ENCODE measurements around the gene KCNAB3. TPM values are rescaled to one million over a fixed set of nuclear protein-coding genes. Genes with fewer than 3 reads are reported as not detected.

The KCNAB3 gene
- total RNA-seq = under 0.01 and 0.29 TPM in 2 replicates

DNA sequence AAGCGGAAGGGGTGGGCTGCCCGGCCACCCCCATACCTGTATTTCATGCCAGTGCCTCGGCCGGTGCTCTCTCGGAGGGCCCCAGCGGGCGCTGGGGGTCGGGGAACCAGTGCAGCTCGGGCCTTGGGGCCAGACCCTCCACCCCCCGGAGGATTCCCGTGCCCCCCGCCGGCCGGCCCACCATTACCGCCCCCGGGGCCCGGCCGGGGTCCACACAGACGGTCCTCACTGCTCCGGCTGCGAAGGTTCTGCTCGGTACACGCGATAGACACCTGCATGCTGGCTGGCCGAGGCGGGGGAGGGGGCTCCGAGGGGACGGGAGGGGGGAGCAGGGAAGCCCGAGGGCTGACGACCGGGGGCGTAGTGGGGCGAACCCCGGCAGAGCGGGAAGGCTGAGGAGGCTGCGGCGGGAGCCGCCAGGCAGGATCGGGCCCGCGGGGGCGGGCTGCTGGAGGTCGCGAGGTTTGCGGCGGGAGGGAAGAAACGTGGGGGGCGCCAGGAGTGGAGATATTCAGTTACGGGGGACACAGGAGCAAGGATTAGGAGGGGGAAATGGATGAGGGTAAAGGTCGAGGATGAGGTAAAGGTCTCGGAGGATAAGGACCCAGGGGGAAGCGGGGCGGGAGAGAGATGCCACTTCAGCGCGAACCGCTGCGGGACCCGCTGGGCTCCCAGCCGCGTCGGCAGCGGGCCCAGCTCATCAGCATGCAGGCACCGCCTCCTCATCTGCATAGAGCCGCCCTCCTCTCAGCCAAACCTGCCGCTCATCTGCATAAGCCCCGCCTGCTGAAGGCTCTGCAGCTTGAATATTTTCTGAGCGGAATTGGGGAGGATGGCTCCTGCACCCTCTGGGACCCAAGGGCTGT, at the start of gene KCNAB3:
TSS of gene KCNAB3 (minus strand) at position 699 of the 866 bp plus-strand sequence. CDS start at position 278, 421 bp downstream.
- TF ChIP-seq, protein P1, sequence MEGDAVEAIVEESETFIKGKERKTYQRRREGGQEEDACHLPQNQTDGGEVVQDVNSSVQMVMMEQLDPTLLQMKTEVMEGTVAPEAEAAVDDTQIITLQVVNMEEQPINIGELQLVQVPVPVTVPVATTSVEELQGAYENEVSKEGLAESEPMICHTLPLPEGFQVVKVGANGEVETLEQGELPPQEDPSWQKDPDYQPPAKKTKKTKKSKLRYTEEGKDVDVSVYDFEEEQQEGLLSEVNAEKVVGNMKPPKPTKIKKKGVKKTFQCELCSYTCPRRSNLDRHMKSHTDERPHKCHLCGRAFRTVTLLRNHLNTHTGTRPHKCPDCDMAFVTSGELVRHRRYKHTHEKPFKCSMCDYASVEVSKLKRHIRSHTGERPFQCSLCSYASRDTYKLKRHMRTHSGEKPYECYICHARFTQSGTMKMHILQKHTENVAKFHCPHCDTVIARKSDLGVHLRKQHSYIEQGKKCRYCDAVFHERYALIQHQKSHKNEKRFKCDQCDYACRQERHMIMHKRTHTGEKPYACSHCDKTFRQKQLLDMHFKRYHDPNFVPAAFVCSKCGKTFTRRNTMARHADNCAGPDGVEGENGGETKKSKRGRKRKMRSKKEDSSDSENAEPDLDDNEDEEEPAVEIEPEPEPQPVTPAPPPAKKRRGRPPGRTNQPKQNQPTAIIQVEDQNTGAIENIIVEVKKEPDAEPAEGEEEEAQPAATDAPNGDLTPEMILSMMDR (IDR thresholded peaks at IDR 0.05; ENCODE audit: extremely low read depth, low read depth, low read length) = no peak
- no peaks in the 10 kb centered on the region for H3K9me3 ChIP-seq (ENCODE audit: low read depth, low read length)
- H3K36me3 ChIP-seq (ENCODE audit: insufficient read depth, low read length) = peaks cover 4% of the 10 kb centered on the region
- DNase-seq (ENCODE audit: insufficient read length, low spot score, missing footprints) = peak; percentile 96
- no peak within 1 kb of the TSS for H3K27ac ChIP-seq (ENCODE audit: low read depth, low read length)
- H4K20me1 ChIP-seq (ENCODE audit: insufficient read depth, low read length) = no peaks in the 10 kb centered on the region
- H3K4me2 ChIP-seq (ENCODE audit: insufficient read depth, low read length) = peak within 1 kb of the TSS; percentile 99
- peak within 1 kb of the TSS; percentile 92 for H2AFZ ChIP-seq (ENCODE audit: low read length)
- peaks cover 28% of the 10 kb centered on the region for H3K4me1 ChIP-seq (ENCODE audit: insufficient read depth, low read length)
- H3K79me2 ChIP-seq (ENCODE audit: insufficient read depth, low read length) = peaks cover 38% of the 10 kb centered on the region
- no peaks in the 10 kb centered on the region for H3K27me3 ChIP-seq (ENCODE audit: insufficient read depth, low read length)
- peak within 1 kb of the TSS; percentile 71 for H3K4me3 ChIP-seq (ENCODE audit: insufficient read depth, low read length)

DNA sequence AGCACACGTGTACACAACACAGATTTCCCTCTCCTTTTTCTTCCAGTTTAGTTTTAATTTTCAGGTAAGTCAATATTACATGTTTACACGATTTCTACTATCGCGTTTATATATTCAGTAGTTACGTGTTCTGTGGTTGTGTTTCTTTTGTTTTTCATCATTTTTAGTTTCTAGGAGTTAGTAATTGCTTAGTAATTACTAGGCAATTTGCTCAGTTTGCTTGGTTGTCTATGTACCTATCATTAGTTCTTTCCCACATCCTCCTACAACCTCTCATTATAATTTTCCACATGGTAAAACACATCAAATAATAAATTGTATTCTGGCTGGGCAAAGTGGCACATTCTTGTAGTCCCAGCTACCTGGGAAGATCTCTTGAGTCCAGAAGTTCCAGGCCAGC, 48.1 kb upstream of the KCNAB3 start:
- no peaks in the 10 kb centered on the region for H3K9me3 ChIP-seq (ENCODE audit: low read depth, low read length)
- TF ChIP-seq, protein P1 (IDR thresholded peaks at IDR 0.05; ENCODE audit: extremely low read depth, low read depth, low read length) = no peak

DNA sequence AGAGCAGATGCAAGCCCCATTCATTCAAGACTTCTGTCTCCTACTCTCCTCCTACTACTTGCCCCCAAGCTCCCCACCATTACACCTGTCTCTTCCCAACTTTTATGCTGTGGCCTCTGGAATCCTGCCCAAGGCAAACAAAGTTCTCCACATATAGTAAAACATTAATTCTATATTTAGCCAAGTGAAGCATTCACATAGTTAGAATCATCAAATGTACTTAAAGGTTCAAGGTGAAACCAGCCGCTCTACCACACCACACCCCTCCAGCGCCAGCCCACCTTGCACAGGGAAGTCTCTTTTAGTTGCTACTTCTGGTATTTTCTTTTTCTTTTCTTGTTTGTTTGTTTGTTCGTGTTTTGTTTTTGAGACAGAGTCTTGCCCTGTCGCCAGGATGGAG, 47.4 kb upstream of the KCNAB3 start:
- Histone ChIP-seq H3K27ac (ENCODE audit: low read depth, low read length) (no peak overlapping the region), H3K27me3 (ENCODE audit: insufficient read depth, low read length) (no peaks in the 10 kb centered on the region), H4K20me1 (ENCODE audit: insufficient read depth, low read length) (no peaks in the 10 kb centered on the region), H3K4me2 (ENCODE audit: insufficient read depth, low read length) (no peak overlapping the region), H3K36me3 (ENCODE audit: insufficient read depth, low read length) (no peaks in the 10 kb centered on the region), H2AFZ (ENCODE audit: low read length) (no peak overlapping the region), H3K4me1 (ENCODE audit: insufficient read depth, low read length) (peaks cover 6% of the 10 kb centered on the region), H3K4me3 (ENCODE audit: insufficient read depth, low read length) (no peak overlapping the region), H3K9me3 (ENCODE audit: low read depth, low read length) (no peaks in the 10 kb centered on the region), H3K79me2 (ENCODE audit: insufficient read depth, low read length) (no peaks in the 10 kb centered on the region)
- DNase-seq (ENCODE audit: insufficient read length, low spot score, missing footprints) = no peak
- TF ChIP-seq, protein P1 (IDR thresholded peaks at IDR 0.05; ENCODE audit: extremely low read depth, low read depth, low read length) = no peak

More for the DNA sequence above, 48.1 kb upstream of the KCNAB3 start:
- Histone ChIP-seq H3K27ac (ENCODE audit: low read depth, low read length) (no peak overlapping the region), H3K4me1 (ENCODE audit: insufficient read depth, low read length) (peaks cover 14% of the 10 kb centered on the region), H3K36me3 (ENCODE audit: insufficient read depth, low read length) (no peaks in the 10 kb centered on the region), H3K79me2 (ENCODE audit: insufficient read depth, low read length) (no peaks in the 10 kb centered on the region), H4K20me1 (ENCODE audit: insufficient read depth, low read length) (no peaks in the 10 kb centered on the region), H3K4me3 (ENCODE audit: insufficient read depth, low read length) (no peak overlapping the region), H3K27me3 (ENCODE audit: insufficient read depth, low read length) (no peaks in the 10 kb centered on the region), H2AFZ (ENCODE audit: low read length) (no peak overlapping the region), H3K4me2 (ENCODE audit: insufficient read depth, low read length) (no peak overlapping the region)
- no peak for DNase-seq (ENCODE audit: insufficient read length, low spot score, missing footprints)

DNA sequence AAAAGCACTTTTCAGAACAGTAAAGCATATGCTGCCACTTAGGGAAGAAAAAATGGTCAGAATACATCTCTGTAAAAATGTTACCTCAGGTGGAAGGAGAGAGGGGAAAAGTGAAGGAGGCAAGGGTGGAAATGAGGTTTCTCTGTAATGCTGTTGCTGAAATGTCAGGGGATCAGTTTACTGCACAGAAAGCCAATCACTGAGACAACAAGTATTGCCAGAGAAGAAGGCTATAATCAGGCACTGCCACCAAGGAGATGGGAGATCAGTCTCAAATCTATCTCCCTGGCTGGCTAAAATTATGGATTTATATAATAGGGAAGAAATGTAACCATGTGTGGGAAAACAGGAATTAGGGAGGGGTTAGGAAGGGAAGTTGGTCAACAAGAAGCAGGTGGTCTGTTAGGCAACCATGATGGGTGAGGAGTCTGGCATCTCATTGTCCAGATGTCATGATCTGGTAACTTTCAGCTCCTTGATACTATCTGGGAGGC, 45.0 kb upstream of the KCNAB3 start:
- Histone ChIP-seq H4K20me1 (ENCODE audit: insufficient read depth, low read length) (no peaks in the 10 kb centered on the region), H3K4me3 (ENCODE audit: insufficient read depth, low read length) (no peak overlapping the region), H3K27me3 (ENCODE audit: insufficient read depth, low read length) (peaks cover 4% of the 10 kb centered on the region), H2AFZ (ENCODE audit: low read length) (no peak overlapping the region), H3K79me2 (ENCODE audit: insufficient read depth, low read length) (no peaks in the 10 kb centered on the region), H3K4me2 (ENCODE audit: insufficient read depth, low read length) (no peak overlapping the region), H3K4me1 (ENCODE audit: insufficient read depth, low read length) (no peaks in the 10 kb centered on the region), H3K36me3 (ENCODE audit: insufficient read depth, low read length) (no peaks in the 10 kb centered on the region), H3K27ac (ENCODE audit: low read depth, low read length) (no peak overlapping the region), H3K9me3 (ENCODE audit: low read depth, low read length) (no peaks in the 10 kb centered on the region)
- DNase-seq (ENCODE audit: insufficient read length, low spot score, missing footprints) = no peak
- TF ChIP-seq, protein P1 (IDR thresholded peaks at IDR 0.05; ENCODE audit: extremely low read depth, low read depth, low read length) = no peak
